Measurements from ENCODE around the gene FBXL16. TPM values are rescaled to one million over a fixed set of nuclear protein-coding genes. Genes with fewer than 3 reads are reported as not detected.

FBXL16 gene
- total RNA-seq, 4 donors from 2014 or later = 2.2 to 8.4 (median 3.7) TPM

DNA sequence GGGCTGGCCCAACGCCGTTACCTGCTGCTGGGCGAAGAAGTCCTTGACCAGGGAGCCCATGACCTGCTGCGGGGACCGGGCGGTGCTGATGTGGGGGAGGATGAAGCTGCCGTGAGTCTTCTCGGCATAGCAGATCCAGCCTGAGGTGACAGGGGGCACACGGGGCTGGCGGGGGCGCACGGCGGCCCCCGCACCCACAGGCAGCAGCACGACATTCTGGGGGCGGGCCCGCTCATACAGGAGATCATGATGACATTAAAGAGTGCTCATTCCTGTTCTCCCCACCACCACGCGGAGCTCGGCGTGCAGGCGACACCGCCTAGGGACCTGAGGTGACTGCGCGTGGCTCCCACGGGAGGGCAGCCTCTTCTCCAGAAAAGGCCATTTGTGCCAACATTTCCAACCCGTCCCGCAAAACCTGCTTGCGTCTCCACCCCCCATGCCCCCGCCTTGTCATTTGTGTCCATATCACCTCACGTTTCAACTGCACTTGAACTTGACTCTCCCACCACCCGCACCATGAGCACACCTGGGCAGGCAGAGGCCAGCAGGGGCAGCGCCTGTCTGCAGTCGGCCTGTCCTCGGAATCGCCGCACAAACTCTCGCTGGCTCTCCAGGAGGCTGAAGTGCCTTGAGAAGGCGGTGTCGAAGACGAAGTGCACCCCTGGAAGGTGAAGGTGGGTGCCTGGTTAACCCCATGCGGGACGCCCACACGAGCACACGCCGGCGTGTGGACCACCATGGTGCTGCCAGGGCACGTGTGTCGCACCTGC is 28.8 kb upstream of the FBXL16 start:
- H3K27ac ChIP-seq = no peak overlapping the region
- H3K36me3 ChIP-seq = peaks cover 35 to 93% (median 42%) of the 10 kb centered on the region in 3 donors
- TF ChIP-seq, protein P1, sequence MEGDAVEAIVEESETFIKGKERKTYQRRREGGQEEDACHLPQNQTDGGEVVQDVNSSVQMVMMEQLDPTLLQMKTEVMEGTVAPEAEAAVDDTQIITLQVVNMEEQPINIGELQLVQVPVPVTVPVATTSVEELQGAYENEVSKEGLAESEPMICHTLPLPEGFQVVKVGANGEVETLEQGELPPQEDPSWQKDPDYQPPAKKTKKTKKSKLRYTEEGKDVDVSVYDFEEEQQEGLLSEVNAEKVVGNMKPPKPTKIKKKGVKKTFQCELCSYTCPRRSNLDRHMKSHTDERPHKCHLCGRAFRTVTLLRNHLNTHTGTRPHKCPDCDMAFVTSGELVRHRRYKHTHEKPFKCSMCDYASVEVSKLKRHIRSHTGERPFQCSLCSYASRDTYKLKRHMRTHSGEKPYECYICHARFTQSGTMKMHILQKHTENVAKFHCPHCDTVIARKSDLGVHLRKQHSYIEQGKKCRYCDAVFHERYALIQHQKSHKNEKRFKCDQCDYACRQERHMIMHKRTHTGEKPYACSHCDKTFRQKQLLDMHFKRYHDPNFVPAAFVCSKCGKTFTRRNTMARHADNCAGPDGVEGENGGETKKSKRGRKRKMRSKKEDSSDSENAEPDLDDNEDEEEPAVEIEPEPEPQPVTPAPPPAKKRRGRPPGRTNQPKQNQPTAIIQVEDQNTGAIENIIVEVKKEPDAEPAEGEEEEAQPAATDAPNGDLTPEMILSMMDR (IDR thresholded peaks at IDR 0.05) = no peak
- no peak for DNase-seq
- H3K27me3 ChIP-seq = peaks cover 0 to 1% (median 0%) of the 10 kb centered on the region in 4 donors
- no peak overlapping the region for H3K4me3 ChIP-seq
- WGBS, 2 donors = 84 to 89% methylated on average over 21 to 27 of the region's 49 CpGs
- H3K9me3 ChIP-seq = no peaks in the 10 kb centered on the region
- H3K4me1 ChIP-seq = peaks cover 0 to 12% (median 3%) of the 10 kb centered on the region in 3 donors
- intact Hi-C loops (cut with DNase I) = no loop called here

DNA sequence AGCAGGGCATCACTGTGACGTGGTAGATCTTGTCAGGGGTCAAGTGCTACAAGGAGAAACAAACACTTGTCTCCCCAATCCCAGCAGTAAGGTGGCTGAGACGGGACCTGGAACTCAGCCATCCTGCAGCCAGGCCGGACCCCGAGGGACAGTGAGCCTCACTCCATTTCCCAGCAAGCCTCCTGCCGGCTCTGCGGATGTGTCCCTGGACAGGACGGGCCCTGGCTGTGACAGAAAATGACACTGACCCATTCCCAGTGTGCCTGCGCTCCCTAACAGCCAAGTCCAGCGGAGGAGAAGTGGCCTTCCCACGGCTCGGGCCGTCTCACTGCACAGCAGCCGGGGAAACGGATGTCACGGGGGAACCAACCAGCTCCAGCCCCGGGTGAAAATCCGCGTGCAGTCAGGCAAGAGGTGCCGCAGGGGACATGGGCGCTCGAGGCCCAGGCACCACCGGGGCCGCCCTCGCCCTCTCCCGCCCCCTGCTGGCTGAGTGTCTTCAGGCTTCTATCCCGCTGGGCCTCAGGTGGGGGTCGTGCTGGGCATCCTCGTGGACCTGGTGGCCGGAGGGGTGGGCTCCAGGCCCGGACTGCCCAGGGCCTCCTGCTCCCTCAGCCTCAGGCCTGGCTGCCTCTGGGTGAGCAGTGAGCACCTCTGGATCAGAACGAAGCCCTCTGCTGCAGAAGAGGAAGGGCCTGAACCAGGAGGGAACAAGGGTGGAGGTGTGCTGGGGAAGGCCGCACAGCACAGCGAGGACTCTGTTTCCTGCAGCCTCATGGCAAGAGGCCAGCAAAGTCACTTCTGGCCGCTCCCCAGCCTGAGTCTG is 28.0 kb upstream of the FBXL16 start:
- no peak overlapping the region for H3K4me3 ChIP-seq
- H3K36me3 ChIP-seq = peaks cover 35 to 85% (median 42%) of the 10 kb centered on the region in 3 donors
- TF ChIP-seq, protein P1 (IDR thresholded peaks at IDR 0.05) = peak in 2 of 6 experiments; percentile 13 to 17
- TF ChIP-seq POLR2A (IDR thresholded peaks at IDR 0.05) = no peak
- intact Hi-C loops (cut with DNase I) = no loop called here
- peaks cover 0 to 9% (median 0%) of the 10 kb centered on the region in 4 donors for H3K27me3 ChIP-seq
- WGBS, 2 donors = 90 to 94% methylated on average over 2 to 3 of the region's 34 CpGs
- DNase-seq = no peak
- H3K4me1 ChIP-seq = peaks cover 5 to 15% (median 6%) of the 10 kb centered on the region in 3 donors
- H3K9me3 ChIP-seq = no peaks in the 10 kb centered on the region
- H3K27ac ChIP-seq = no peak overlapping the region

DNA sequence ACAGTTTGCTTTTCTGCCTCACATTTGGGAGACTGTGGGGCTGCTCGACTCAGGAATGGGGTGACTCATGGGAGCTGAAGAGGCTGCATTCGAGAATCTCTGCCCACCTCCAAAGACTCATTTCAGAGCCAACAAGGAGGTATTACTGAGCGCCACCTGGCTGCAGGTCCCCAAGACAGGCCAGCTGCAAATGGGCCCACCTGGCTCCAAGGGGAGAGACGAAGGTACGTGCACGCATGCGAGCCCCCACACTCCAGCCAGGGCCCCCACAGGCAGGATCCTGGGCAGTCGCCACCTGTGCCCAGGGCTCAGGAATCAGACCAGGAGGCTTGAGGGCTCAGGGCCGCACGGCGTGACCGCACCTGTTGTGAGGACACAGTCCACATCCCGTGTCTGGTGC is 27.3 kb upstream of the FBXL16 start:
- intact Hi-C loops (cut with DNase I) = no loop called here
- Histone ChIP-seq H3K4me1 (peaks cover 11 to 19% (median 12%) of the 10 kb centered on the region in 3 donors), H3K4me3 (no peak overlapping the region), H3K27me3 (peaks cover 0 to 16% (median 0%) of the 10 kb centered on the region in 4 donors), H3K36me3 (peaks cover 35 to 78% (median 42%) of the 10 kb centered on the region in 3 donors), H3K27ac (no peak overlapping the region), H3K9me3 (no peaks in the 10 kb centered on the region)
- TF ChIP-seq, protein P1 (IDR thresholded peaks at IDR 0.05) = no peak
- no peak for TF ChIP-seq POLR2A (IDR thresholded peaks at IDR 0.05)
- 88% methylated on average over 4 of the region's 13 CpGs; no CpG with 5 or more reads in 1 of the 2 donors for WGBS, 2 donors
- no peak for DNase-seq

DNA sequence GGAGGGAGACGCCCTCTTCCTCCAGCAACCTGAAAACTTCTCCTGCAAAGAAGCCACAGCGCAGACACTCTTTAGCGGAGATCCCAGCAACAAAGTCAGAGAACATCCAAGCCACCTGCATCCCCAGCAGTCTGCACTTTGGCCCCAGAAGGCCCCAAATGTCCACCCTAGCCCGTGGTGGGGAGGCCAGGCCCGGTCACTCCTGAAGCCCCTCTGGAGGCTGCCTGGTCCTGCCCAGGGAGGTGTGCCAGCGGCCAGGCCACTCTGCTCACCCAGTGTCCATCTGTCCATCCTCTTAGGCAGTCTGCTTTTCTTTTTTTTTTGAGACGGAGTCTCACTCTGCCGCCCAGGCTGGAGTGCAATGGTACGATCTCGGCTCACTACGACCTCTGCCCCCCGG is 26.7 kb upstream of the FBXL16 start:
- intact Hi-C loops (cut with DNase I) = no loop called here
- Histone ChIP-seq H3K4me1 (peaks cover 16 to 20% (median 17%) of the 10 kb centered on the region in 3 donors), H3K4me3 (no peak overlapping the region), H3K36me3 (peaks cover 29 to 72% (median 42%) of the 10 kb centered on the region in 3 donors), H3K9me3 (no peaks in the 10 kb centered on the region), H3K27me3 (peaks cover 0 to 22% (median 0%) of the 10 kb centered on the region in 4 donors), H3K27ac (no peak overlapping the region)
- WGBS, 2 donors = 94 to 95% methylated on average over 11 to 12 of the region's 12 CpGs
- TF ChIP-seq, protein P1 (IDR thresholded peaks at IDR 0.05) = no peak
- no peak for TF ChIP-seq POLR2A (IDR thresholded peaks at IDR 0.05)
- no peak for DNase-seq

All from esophagus squamous epithelium (tissue), 5 donors.